SIG-M5 treated with dmso at 0.1 percent for 504 hours (cell line): ENCODE data around the gene DLG2.

Source experiments
- DNase-seq: peaks from one replicate; lab custom pipeline; 2025; ENCODE audit not compliant: unreplicated experiment; lab: John Stamatoyannopoulos, UW

The DLG2 gene

DNA sequence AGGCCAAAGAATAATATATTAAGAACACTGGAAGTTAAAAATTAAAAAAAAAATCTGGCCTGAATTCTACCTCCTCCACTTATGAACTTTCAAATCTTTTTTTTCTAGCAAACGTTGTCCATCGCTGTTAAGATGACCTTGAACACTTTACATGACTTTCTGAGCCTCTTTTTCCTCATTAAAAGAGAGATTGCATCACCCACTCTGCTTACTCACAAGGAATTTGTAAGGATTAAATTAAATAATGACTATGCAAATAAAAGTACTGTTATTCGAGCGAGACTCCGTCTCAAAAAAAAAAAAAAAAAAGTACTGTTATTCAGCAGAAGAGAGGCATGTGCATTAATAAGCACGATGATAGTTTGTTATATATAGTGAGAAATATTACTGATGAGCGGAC, 2055.8 kb downstream of the DLG2 start:
- DNase-seq, result no peak

DNA sequence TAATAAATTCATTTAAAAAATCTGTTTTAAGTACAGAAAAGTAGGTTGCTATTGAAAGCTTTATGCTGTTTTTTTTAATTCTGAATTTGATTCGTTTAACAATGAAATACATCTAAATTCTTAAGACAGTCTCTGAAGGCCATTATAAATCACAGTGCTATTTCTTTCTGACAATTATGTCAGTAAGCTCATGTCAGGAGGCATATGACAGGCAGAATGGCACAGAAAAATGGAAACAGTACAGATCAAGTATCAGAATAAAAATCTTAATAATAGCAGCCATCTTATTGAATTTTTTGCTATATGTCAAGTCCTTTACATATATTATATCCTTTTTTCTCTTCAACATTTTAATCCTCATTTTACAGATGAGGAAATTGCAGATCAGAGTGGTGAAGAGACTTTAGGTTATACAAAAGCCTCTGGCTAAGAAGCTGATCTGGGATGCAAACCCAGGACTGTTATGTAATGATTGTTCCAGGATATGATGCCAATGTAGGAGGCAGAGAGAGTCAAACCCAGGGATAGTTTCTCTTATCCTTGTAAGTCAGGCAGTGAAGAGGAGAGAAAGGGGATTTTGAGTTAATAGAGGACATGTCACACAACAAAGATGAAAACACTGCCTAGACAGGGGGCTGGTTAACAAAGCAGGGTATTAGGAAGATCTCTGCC, 2057.9 kb downstream of the DLG2 start:
- DNase-seq, result no peak

DNA sequence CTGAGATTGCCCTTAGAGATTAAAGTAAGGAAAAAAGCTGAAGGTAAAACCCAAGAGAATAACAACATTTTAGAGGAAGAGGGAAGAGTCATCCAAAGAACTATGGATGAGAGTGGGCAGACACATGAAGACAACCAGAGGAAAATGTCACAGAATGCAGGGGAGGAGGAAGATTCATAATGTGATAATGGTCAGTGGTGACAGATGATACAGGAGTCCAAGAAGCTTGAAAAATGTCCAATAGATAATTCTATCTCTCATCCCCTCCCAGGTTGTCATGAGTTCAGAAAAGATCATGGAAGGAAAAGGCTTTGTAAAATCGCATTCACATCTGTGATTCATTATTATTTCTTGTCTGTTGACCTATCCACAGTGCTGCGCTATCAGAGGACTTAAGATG, 2058.6 kb downstream of the DLG2 start:
- no peak for DNase-seq

DNA sequence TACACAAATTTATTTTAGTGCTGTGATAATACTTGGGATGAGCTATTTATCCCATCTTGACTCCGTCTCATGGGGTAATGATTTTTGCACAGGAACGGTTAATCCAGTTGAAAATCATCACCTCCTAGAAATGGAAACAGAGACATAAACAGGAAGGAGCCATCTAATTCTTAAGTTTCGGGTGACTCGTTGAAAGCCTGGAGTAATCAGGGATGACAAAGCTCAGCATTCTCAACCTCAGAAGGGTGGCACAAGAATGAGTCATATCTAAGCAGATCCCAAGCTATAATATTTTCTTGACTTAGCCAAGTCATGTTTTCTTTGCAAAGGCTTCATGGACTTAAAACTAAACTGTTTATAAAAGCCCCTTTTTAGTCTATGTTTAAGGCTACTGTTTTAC, 2060.2 kb downstream of the DLG2 start:
- DNase-seq, result no peak

DNA sequence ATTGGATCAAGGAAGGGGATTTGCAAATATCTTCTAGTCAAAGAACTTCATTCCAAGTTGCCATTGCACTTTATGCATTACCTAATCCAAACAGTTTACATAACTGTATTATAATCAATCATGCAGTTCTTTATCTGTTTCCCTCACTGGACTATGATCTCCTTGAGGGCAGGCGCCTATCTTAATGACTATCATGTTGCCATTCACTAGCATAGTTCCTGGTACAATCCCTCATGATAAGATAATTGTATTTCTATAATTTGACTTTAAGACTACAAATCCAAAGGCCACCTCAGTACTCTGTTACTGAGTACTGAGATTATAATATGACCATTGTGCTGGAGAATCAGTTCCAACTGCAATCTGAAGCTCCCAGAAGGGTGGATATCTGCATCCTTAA, 2062.3 kb downstream of the DLG2 start:
- no peak for DNase-seq

DNA sequence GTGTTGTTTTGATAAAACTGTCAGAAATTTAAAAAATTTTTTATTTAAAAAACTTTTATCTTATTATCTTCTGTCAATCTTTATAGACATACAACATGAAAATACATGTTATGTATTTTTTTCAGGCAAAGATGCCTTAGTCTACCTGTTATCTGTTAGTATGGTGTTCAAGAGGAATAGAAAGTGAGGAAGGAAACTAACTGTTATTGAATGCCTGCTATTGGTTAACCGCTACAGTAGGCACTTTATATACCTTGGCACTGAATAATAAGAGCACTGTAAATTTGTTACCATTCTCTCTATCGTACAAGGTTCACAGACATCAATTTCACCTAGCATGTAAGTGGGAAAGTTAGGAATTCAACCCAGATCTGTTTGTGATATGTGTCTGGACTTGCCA, 2068.9 kb downstream of the DLG2 start:
- DNase-seq, result no peak

DNA sequence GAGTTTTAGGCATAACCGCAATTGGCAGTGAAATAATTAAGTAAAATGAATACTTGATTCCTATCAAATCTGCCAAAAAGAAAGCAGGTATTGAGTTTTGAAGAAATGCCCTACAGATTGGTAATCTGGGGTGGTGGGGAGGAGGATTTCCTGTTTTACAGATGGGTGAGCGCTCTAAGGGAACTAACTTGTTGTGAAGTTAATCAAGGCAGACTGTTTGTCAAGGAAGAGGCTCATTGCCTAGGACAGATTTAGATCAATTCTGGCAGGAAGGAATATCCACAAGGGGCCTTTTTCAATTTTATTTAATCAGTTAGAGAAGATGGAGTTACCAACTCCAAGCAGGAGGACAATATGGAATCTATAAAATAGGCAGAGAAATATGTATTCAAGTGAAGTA, 2069.5 kb downstream of the DLG2 start:
- DNase-seq, result no peak

DNA sequence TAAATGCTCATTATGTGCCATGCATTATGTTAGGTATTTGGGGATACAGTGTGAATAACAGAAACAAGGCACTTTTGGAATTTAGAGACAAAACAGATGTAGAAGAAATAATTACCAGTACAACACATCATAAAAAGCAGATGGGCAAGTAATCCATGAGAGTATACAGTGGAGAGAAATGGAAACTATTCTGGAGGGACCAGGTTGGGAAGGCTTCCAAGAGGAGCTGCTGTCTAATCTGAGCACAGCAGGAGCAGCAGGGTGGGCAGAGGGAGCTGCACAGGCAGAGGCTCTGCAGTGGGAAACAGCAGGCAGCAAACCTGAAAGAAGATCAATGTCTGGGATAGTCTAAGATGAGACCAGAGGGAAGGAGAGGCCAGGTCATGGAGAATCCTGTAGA, 2072.3 kb downstream of the DLG2 start:
- DNase-seq, result no peak

DNA sequence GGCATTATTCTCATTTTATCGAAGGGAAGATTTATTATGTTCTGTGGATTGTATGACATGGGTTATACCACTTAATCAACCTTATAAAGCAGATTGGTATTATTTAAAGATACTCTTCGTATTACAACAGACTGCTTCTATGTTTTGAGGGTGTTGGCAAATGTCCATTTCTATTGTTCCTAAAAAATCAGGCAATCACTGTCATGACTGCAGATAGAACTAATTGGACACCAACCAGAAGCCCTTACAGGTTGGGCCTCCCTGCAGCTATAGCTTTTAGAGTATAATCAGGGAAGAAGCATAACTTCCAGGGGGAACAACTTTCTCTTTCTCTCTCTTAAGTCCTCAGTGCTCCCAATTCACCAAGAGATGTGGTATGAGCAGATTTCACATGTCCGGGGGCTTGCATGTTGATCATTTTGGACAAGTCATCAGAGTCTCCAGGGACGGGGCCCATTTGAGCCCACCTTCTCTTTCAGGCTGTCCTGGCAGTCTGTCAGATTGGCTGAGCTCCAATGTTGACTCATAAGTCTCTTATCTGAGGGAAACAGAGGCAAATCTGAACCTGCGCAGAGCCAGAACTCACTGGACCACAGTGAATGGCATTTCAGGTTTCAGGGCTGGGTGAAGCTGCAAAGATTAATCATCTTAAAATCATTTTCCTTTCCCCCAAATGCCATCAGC, 2077.0 kb downstream of the DLG2 start:
- DNase-seq, result no peak

DNA sequence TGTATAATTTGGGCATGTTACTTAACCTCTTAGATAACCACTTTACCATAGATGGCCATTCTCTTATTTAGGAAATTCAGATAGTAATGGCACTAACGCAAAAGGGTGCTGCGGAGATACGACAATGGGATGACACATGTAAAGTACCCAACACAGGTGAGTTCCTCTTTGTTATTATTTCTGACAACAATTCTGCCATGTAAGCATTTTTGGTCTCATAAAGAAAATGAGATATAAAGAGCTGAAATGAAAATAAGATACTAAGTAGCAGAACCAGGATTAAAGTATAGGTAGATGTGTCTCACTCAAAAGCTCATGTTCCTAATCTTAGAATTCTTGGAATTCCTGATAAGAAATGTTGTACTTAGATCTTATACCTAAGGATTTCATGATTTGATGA, 2080.8 kb downstream of the DLG2 start:
- DNase-seq, result no peak

DNA sequence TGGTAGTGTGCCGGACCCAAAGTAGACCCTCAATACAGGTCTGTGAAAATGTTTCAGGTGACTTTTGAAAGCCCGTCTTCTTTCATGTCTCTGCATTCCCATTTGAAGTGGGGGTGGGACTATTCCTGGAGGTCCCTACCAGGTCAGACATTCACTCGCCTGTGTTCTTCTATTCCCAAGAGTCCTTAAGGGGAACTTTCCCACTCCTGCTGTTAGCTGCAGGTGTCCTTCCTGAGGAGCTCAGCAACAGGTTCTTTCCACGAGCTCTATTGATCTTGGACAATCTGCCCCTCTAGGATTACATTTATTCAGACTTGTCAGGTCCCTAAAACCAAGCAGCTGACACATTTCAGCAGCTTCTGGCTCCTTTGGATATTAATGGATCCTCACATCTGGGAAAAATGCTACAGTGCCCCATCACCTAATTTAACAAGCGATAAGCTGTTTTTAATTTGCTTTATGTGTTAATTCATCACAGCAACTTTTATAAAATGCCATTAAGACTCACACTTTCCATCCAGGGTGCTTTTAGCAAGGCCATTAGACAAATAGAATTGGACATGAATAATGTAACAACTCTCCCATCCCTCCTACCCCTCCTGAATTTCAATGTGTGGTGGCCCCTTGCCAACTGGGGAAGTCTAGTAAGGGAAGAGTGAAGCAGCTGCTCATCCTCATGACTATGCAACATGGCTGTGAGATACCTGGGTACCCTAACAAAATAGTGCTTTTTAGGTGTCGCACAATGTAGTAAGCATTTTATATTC, 2081.5 kb downstream of the DLG2 start:
- DNase-seq, result no peak

DNA sequence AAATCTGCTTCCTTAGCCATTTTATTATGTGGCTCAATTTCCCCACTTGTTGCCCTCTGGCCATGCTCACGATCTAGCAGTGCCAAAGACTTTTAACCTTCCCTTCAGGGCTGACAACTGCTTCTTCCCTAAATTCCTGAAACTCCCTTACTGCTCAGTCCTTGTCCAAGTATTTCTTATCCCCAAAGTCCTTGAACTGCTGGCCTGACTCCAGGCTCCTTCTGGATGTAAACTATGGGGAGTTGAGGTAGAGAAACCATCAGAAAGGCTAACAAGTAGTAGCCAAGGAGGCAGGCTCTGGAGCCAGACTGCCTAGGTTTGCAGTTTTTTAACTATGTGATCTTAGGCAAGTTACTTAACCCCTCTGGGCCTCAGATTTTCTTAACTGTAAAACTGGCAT, 2082.3 kb downstream of the DLG2 start:
- DNase-seq, result no peak

DNA sequence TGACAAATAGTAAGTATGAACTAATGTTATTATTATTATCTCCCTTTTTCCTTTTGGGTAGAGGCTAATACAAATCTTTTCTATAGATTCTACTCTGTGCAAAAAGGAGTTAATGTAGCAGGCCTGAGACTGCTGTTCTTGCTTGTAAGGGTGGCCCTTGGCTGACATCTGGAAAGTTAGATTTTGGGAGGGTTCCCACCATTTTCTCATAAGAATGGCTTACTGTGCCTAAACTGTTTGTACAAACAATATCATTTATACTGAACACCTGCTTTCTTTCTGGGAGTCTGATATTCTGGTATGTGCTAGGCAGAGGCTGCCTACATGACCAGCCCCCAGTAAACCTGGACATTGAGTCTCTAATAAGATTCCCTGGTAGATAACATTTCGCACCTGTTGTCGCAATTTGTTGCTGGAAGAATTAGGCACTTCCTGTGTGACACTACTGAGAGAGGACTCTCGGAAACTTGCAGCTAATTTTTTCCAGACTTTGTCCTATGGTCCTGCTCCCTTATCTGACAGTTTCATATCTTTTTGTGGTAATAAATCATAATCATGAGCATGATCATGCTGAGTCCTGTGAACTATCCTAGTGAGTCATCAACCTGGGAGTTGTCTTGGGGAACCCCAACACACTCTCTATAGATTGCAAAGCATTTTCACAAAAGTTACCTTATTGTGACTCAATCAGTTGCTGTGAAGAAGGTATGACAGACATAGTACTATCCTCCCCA, 2083.3 kb downstream of the DLG2 start:
- DNase-seq, result no peak

DNA sequence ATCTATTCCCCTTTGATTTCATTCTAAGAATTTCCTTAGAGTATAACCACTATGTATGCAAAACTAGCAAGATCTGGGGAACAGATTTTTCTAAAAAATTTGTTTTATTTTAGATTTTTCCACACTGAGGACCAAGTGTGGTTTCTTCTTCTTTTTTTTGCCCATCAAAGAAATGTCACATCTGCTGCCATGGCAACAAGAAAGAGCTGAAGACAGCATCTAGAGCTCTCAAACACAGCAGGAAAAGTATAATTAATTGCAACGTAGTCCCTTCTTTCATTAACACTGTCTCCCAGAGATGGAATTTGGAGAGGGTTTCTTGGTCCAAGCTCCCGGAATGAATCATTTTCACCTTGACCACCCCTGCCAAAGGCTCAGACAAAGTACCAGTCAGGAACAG, 2084.3 kb downstream of the DLG2 start:
- DNase-seq, result no peak

DNA sequence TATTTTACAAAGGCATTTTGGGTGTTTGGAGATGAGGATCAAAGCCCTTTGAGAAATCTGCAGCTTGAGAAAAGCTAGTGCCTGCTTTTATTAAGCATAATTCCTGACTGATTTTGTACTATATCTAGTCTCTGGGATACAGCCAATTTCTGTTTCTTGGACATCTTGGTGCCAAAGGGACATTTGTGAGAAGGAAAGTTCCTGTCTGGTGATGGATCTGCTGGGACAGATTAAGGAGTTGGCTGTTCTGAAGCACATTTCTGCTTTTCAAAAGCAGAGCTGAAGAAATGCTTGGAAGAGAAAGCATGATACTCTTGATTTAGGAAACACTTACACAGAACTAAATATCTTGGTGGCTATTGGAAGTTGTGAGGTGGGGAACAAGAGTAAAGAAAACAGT, 2086.4 kb downstream of the DLG2 start:
- DNase-seq, result no peak

DNA sequence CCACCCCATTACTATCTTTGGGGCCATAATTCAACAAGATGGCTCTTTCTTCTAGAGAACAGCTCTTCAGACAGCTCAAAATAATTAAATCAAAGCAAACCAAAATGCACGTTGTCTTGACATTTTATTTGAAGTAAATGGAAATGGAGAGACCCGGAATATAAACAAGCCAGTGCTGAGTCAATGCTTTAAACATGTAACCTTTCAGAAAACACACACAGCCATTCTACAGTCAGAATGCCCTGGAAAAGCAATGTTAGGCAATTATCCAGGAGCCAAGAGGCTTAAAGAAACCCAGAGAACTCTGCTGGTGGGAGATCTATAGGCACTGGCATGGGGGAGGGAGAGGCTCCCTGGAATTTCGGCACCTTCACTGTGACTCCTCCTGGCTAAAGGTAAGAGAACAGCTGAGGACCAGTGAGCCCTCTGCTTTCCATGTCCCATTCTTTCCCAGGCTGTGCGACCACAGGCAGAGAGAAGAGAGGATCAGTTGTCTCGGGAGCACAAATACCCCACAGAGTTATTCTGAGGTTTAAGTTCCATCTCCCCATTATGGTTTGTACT, 2086.9 kb downstream of the DLG2 start:
- no peak for DNase-seq

DNA sequence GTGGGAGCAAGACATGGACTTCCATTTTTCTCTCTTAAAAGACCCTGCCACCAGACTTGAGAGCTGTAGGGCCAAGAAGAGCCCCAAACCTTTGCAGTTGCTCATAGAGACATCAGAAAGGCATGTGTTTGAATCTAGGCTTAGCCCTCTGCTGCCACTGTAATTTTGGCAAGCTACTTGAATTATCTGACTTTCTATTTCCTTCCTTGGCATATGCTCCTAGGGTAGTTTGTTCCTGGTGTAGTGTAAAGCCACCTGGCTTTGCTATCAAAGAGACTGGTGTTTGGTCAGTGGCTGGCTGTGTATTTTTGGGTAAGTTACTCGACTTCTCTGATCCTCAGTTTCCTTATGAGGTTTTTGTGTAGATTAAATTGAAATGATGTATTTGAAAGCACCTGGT, 2088.9 kb downstream of the DLG2 start:
- DNase-seq, result no peak

DNA sequence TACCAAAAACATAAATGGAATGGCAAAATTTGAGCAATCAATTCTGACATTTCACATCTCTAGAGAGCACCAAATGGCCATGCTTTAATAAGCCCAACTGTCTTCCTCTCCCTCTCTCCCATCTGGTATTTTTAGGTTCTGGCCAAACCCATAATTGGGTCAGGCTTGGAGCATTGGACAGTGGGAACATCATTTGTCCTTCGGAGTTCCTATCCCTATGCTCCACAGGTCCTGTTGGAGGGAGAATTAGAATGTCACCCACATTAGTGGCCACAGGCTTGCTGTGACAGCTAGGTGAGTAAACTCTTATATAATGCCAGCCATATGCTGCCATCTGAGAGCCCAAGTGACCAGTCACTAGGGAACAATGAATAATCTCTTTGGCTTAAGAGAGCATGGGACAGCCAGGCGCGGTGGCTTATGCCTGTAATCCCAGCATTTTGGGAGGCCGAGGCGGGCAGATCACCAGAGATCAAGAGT, 2090.0 kb downstream of the DLG2 start:
- no peak for DNase-seq

DNA sequence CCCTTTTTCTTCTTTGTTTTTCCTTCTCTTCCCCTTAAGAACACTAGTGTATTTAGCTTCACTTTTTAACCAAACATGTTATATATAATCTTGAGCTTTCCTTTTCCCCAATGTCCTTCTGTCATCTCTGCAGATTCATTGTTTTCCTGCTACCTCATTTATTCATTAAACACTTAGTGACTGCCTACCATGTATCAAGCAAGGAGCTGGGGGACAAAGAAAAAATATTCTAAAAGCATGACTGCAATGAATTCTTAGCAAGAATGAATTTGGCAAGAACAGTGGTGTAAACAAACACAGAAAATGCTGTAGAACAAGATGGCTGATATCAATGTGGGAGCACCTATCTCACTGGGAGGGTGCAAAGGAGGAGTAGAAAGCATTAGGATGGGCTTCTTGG, 2094.0 kb downstream of the DLG2 start:
- DNase-seq, result no peak

DNA sequence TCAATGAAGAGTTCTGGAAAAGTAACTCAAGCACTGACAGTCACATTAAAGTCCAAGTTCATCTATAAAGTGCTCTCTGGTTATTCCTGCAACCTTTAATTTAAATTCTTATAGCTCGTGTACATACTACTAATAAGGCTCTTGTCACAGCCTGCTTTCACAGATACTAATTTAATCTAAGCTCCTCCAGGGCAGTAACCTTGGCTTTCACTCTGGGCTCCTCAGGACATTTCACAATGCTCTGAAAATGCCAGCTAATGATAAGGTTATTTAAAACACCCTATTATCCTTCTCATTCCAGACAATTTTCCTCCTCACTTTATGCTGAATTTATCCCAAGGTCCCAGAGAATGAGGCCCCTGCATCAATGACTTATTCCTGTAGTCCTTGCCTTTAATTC, 2098.3 kb downstream of the DLG2 start:
- no peak for DNase-seq

DNA sequence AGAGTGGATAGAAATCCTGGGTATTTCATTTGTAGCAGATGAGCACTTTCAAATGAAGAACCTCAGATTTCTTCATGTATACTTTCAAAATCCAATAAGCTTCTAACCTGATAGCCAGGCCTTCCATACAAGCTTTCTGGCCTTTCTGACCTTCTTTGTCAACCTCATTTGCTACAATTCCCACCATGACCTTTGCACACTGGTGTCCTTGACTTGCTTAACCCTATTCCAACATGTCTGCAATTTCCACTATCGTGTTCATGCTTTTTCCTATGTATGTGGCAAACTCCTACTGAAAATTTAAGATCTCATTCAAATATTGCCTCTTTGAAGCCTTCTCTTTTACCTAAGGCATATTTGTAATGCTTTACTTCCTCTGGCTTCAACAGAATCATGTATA, 2098.9 kb downstream of the DLG2 start:
- no peak for DNase-seq
